ENCODE data around the gene CIROP.
"Not testable (repeated sequence)": the region's sequence is repeated elsewhere in the genome, so short reads cannot be mapped to it uniquely, and the experiment has no call there.

CIROP gene

DNA sequence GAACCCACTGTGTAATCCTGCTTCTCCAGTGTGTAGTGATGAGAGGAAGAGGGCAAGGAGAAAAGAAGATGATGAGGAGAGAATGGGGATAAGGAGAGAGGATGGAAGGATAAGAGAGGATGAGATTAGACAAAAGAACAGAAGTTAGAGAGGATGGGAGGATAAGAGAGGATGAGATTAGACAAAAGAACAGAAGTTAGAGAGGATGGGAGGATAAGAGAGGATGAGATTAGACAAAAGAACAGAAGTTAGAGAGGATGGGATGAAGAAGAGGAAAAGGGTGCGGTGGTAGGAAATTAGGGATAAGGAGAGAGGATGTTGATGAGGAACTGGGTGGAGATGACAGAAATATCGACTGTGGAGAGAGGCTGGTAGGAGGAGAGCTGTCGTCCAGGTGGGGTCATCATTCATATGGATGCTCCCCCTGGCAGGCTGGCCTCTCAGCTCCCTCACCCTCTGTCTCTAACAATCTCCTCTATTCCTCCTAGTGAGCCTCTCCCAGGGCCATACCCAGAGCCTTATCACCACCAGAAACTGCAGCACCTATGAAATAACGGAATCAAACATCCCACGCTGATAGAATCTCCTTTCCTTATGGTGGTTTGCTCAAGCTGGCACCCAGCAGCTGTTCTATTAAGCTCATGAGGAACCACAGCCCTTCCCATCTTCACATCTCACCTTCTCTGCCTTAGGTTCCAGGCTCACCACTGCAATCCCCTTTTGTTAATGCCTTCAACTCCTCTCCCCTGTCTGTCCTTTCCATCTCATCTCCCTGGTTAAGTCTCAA is 6.0 kb upstream of the CIROP start:
- in situ Hi-C loops (cut with HindIII; ENCODE audit: low sequenced_read_pairs): no loop called here
- H3K4me3 ChIP-seq (ENCODE audit: low read depth, low read length): no peak overlapping the region
- TF ChIP-seq, protein P1, sequence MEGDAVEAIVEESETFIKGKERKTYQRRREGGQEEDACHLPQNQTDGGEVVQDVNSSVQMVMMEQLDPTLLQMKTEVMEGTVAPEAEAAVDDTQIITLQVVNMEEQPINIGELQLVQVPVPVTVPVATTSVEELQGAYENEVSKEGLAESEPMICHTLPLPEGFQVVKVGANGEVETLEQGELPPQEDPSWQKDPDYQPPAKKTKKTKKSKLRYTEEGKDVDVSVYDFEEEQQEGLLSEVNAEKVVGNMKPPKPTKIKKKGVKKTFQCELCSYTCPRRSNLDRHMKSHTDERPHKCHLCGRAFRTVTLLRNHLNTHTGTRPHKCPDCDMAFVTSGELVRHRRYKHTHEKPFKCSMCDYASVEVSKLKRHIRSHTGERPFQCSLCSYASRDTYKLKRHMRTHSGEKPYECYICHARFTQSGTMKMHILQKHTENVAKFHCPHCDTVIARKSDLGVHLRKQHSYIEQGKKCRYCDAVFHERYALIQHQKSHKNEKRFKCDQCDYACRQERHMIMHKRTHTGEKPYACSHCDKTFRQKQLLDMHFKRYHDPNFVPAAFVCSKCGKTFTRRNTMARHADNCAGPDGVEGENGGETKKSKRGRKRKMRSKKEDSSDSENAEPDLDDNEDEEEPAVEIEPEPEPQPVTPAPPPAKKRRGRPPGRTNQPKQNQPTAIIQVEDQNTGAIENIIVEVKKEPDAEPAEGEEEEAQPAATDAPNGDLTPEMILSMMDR (IDR thresholded peaks at IDR 0.05; ENCODE audit: low read depth, low read length, missing control alignments): no peak
- no peak for DNase-seq (ENCODE audit: low read depth)

DNA sequence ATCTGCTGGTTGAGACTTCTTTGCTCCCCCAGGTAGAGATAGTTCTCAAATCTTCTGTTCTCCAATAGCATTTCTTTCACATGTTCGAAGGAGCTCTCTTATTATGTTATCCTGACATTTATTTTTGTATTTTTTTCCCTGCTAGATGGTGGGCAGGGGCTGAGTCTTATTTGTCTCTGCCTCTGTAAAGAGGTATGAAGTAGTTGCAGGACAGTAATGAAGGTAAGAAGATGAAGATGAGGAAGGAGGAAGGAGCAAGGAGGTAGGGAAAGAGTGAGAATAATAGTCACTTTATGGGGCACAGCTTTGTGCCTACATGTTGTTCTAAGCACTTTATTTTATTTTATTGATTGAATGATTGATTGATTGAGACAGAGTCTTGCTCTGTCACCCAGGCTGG is 5.0 kb upstream of the CIROP start:
- TF ChIP-seq, protein P1 (IDR thresholded peaks at IDR 0.05; ENCODE audit: low read depth, low read length, missing control alignments): no peak
- DNase-seq (ENCODE audit: low read depth): no peak
- no peak overlapping the region for H3K4me3 ChIP-seq (ENCODE audit: low read depth, low read length)
- in situ Hi-C loops (cut with HindIII; ENCODE audit: low sequenced_read_pairs): no loop called here

DNA sequence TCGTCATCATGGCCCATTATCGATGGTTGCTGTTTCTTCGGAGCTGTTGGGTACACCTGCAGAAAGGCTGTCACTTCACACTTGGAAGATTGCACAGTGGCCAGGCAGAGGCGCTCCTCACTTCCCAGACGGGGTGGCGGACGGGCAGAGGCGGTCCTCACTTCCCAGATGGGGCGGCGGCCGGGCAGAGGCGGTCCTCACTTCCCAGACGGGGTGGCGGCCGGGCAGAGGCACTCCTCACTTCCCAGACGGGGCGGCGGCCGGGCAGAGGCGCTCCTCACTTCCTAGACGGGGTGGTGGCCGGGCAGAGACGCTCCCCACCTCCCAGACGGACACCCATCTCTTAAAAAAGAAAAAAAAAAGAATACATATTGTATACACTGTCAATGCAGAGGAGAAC is 3.4 kb upstream of the CIROP start:
- in situ Hi-C loops (cut with HindIII; ENCODE audit: low sequenced_read_pairs); H3K4me3 ChIP-seq (ENCODE audit: low read depth, low read length); DNase-seq (ENCODE audit: low read depth): not testable (repeated sequence)

DNA sequence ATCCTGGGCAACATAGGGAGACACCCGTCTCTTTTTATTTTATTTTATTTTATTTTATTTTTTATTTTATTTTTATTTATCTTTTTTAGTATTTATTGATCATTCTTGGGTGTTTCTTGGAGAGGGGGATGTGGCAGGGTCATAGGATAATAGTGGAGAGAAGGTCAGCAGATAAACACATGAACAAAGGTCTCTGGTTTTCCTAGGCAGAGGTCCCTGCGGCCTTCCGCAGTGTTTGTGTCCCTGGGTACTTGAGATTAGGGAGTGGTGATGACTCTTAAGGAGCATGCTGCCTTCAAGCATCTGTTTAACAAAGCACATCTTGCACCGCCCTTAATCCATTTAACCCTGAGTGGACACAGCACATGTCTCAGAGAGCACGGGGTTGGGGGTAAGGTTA is 2.8 kb upstream of the CIROP start:
- in situ Hi-C loops (cut with HindIII; ENCODE audit: low sequenced_read_pairs); DNase-seq (ENCODE audit: low read depth); H3K4me3 ChIP-seq (ENCODE audit: low read depth, low read length): not testable (repeated sequence)

DNA sequence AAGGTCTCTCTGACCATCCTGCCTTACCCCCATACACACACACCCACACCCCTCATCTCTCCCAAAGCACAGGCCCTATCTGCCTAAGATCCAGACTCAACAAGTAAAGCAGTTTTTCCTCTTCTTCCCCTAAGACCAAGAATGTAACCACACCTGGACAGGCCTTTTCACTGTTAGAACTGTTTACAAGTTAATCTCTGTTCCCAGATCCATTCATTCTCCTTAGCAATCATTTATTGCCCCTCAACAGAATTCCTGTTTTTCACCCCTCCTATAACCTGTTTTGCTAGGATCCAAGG is 1.9 kb upstream of the CIROP start:
- no peak for DNase-seq (ENCODE audit: low read depth)
- in situ Hi-C loops (cut with HindIII; ENCODE audit: low sequenced_read_pairs): no loop called here
- TF ChIP-seq, protein P1 (IDR thresholded peaks at IDR 0.05; ENCODE audit: low read depth, low read length, missing control alignments): no peak
- H3K4me3 ChIP-seq (ENCODE audit: low read depth, low read length): no peak overlapping the region

DNA sequence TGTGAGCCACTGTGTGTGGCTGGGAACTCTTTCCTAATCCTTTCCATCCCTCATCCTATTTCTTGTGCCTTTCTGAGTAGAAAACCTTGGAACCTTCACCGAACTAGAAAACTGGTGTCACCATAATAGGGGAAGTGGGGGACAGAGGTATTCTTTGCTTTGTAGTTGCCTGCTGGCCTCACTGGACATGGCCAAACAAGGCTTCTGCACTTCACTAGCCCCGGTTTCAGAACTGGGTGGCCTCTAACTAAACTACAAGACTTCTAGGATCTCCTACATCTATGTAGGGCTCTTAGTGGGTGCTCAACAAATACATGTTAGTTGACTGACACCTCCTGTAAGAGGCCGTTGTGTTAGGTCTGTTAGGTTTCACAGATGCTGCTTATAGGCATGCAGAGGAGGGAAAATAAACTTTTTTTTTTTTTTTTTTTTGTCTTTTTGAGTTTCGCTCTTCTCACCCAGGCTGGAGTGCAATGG is 597 bp upstream of the CIROP start:
- DNase-seq (ENCODE audit: low read depth): no peak
- in situ Hi-C loops (cut with HindIII; ENCODE audit: low sequenced_read_pairs): no loop called here
- no peak overlapping the region for H3K4me3 ChIP-seq (ENCODE audit: low read depth, low read length)
- TF ChIP-seq, protein P1 (IDR thresholded peaks at IDR 0.05; ENCODE audit: low read depth, low read length, missing control alignments): no peak

DNA sequence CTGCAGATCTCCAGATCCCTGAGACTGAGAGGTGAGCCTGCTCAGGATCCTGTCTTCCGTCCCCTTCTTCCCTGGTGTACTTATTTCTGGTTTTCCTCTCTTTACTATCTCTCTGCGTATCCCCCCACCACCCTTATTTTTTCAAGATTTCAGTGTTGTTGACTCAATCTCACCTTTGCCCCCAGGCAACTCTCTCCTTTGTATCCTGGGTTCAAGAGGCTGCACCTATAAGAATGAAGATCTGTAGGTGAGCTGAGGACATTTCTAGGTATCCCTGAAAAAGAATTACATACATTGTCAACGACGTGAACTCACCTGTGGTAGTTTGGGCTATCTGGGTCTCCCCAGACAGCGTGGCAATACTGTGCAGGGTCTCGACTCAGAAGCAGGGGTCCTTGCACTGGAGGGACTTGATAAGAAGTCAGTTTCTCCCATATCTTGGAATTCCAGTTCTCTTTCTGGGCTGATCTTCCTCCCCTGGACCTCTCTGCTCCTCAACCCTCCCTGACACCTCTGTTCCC is 659 bp downstream of the CIROP start:
- no peak overlapping the region for H3K4me3 ChIP-seq (ENCODE audit: low read depth, low read length)
- no peak for DNase-seq (ENCODE audit: low read depth)
- in situ Hi-C loops (cut with HindIII; ENCODE audit: low sequenced_read_pairs): no loop called here
- TF ChIP-seq, protein P1 (IDR thresholded peaks at IDR 0.05; ENCODE audit: low read depth, low read length, missing control alignments): no peak
